NT2/D1 (cell line): Measurements from ENCODE around the gene KANK2.

Experiments
- SUZ12 ChIP-seq: IDR thresholded peaks from 2 replicates; pipeline ENCODE4 v1.6.1; 2011; ENCODE audit not compliant: insufficient read length, insufficient read depth; ENCODE audit errors: extremely low read depth
- YY1 ChIP-seq: IDR thresholded peaks from 2 replicates; pipeline ENCODE4 v1.6.1; 2011; ENCODE audit not compliant: insufficient read length, insufficient read depth
- ZNF274 ChIP-seq: IDR thresholded peaks from 2 replicates; pipeline ENCODE4 v1.6.1; 2011; ENCODE audit warnings: mild to moderate bottlenecking, low read depth, low read length

DNA sequence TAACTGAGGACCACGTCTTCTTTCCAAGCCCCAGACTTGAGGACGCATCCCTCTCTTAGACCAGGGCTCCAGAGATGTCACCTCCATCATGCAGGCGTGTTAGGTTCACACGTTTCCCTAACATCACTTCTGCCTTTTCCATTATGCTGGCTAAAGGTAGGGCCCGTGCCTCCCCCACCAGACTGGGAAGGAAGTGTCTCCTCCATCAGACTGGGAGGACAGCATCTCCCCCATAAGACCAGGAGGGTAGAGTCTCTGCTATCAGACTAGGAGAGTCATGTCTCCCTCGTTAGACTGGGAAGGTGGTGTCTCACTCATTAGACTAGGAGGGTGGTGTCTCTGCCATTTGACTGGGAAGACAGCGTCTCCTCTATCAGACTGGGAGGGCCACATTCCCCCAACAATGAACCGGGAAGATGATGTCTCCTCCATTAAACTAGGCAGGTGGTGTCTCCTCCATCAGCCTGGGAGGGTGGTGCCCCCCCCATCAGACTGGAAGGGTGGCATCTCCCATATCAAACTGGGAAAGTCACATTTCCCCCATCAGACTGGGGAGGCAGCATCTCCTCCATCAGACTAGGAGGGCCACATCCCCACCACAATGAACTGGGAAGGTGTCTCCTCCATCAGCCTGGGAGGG lies 23.7 kb downstream of the KANK2 start:
- no peak for TF ChIP-seq YY1
- no peak for TF ChIP-seq SUZ12
- no peak for TF ChIP-seq ZNF274
